ENCODE results near the gene TMTC4. TPM values are rescaled to one million over a fixed set of nuclear protein-coding genes. Genes with fewer than 3 reads are reported as not detected.

The TMTC4 gene
- total RNA-seq, 1 experiment from 2014 or later: 45.4 TPM

GRCh38 chr13:100600461-100600860 lies 74.1 kb downstream of the TMTC4 start:
- no peak for DNase-seq
- Histone ChIP-seq H3K36me3 (ENCODE audit: control insufficient read depth, insufficient read depth, low read length) (no peaks in the 10 kb centered on the region), H3K4me3 (ENCODE audit: low read depth, low read length) (no peak overlapping the region), H3K9me3 (no peaks in the 10 kb centered on the region), H3K4me1 (no peaks in the 10 kb centered on the region), H3K27me3 (replicated peaks; ENCODE audit: control insufficient read depth, insufficient read depth, low read length) (no peaks in the 10 kb centered on the region)
- Mint-ChIP-seq H3K4me3 (ENCODE audit: unreplicated experiment) (no peak overlapping the region), H3K4me1 (ENCODE audit: low read depth, unreplicated experiment) (no peaks in the 10 kb centered on the region), H3K27ac (ENCODE audit: unreplicated experiment) (no peak overlapping the region), H3K27me3 (ENCODE audit: insufficient read depth, unreplicated experiment) (no peaks in the 10 kb centered on the region), H3K36me3 (ENCODE audit: insufficient read depth, unreplicated experiment) (no peaks in the 10 kb centered on the region), H3K9me3 (ENCODE audit: unreplicated experiment) (peaks cover 6% of the 10 kb centered on the region)
- BruUV-seq (replicated peaks): no TSS peak
- ChIA-PET POLR2A (no interaction called here), CTCF (no interaction called here)
- intact Hi-C loops (cut with micrococcal nuclease; ENCODE audit: unreplicated experiment): no loop called here
- TF ChIP-seq CTCF (IDR thresholded peaks at IDR 0.05; ENCODE audit: insufficient read depth in 1 of 2, low read depth in 1 of 2, low read length in 1 of 2, severe bottlenecking in 1 of 2, unreplicated experiment in 1 of 2): no peak

GRCh38 chr13:100597253-100597652 lies 77.3 kb downstream of the TMTC4 start:
- ChIA-PET CTCF (no interaction called here), POLR2A (no interaction called here)
- H3K27me3 Mint-ChIP-seq (ENCODE audit: insufficient read depth, unreplicated experiment): no peaks in the 10 kb centered on the region
- DNase-seq: no peak
- no peak overlapping the region for H3K4me3 ChIP-seq (ENCODE audit: low read depth, low read length)
- no peaks in the 10 kb centered on the region for H3K27me3 ChIP-seq (replicated peaks; ENCODE audit: control insufficient read depth, insufficient read depth, low read length)
- H3K4me1 ChIP-seq: no peaks in the 10 kb centered on the region
- TF ChIP-seq CTCF (IDR thresholded peaks at IDR 0.05; ENCODE audit: insufficient read depth in 1 of 2, low read depth in 1 of 2, low read length in 1 of 2, severe bottlenecking in 1 of 2, unreplicated experiment in 1 of 2): no peak
- H3K4me1 Mint-ChIP-seq (ENCODE audit: low read depth, unreplicated experiment): no peaks in the 10 kb centered on the region
- BruUV-seq (replicated peaks): no TSS peak
- H3K9me3 Mint-ChIP-seq (ENCODE audit: unreplicated experiment): peaks cover 6% of the 10 kb centered on the region
- intact Hi-C loops (cut with micrococcal nuclease; ENCODE audit: unreplicated experiment): no loop called here
- no peaks in the 10 kb centered on the region for H3K36me3 Mint-ChIP-seq (ENCODE audit: insufficient read depth, unreplicated experiment)
- H3K36me3 ChIP-seq (ENCODE audit: control insufficient read depth, insufficient read depth, low read length): no peaks in the 10 kb centered on the region
- H3K27ac Mint-ChIP-seq (ENCODE audit: unreplicated experiment): no peak overlapping the region
- H3K4me3 Mint-ChIP-seq (ENCODE audit: unreplicated experiment): no peak overlapping the region
- H3K9me3 ChIP-seq: no peaks in the 10 kb centered on the region

GRCh38 chr13:100596516-100596915 lies 78.1 kb downstream of the TMTC4 start:
- POLR2A ChIA-PET: no interaction called here
- H3K9me3 Mint-ChIP-seq (ENCODE audit: unreplicated experiment): peaks cover 6% of the 10 kb centered on the region
- Histone ChIP-seq H3K4me1 (no peaks in the 10 kb centered on the region), H3K9me3 (no peaks in the 10 kb centered on the region), H3K36me3 (ENCODE audit: control insufficient read depth, insufficient read depth, low read length) (no peaks in the 10 kb centered on the region), H3K4me3 (ENCODE audit: low read depth, low read length) (no peak overlapping the region), H3K27me3 (replicated peaks; ENCODE audit: control insufficient read depth, insufficient read depth, low read length) (no peaks in the 10 kb centered on the region)
- CTCF ChIA-PET: no interaction called here
- H3K4me3 Mint-ChIP-seq (ENCODE audit: unreplicated experiment): no peak overlapping the region
- H3K27ac Mint-ChIP-seq (ENCODE audit: unreplicated experiment): no peak overlapping the region
- H3K27me3 Mint-ChIP-seq (ENCODE audit: insufficient read depth, unreplicated experiment): no peaks in the 10 kb centered on the region
- BruUV-seq (replicated peaks): no TSS peak
- TF ChIP-seq CTCF (IDR thresholded peaks at IDR 0.05; ENCODE audit: insufficient read depth in 1 of 2, low read depth in 1 of 2, low read length in 1 of 2, severe bottlenecking in 1 of 2, unreplicated experiment in 1 of 2): no peak
- H3K36me3 Mint-ChIP-seq (ENCODE audit: insufficient read depth, unreplicated experiment): no peaks in the 10 kb centered on the region
- peaks cover 2% of the 10 kb centered on the region for H3K4me1 Mint-ChIP-seq (ENCODE audit: low read depth, unreplicated experiment)
- DNase-seq: no peak
- intact Hi-C loops (cut with micrococcal nuclease; ENCODE audit: unreplicated experiment): no loop called here

All from Caco-2 (cell line).